GM18517 (cell line): ENCODE measurements around the gene PANX2.

ENCODE experiments used
- ATAC-seq: cut with Tn5 transposase; IDR thresholded peaks from one replicate; pipeline ENCODE4 v1.9.1; 2021; ENCODE audit warnings: mild to moderate bottlenecking, moderate library complexity; ENCODE audit not compliant: unreplicated experiment

The PANX2 gene

DNA sequence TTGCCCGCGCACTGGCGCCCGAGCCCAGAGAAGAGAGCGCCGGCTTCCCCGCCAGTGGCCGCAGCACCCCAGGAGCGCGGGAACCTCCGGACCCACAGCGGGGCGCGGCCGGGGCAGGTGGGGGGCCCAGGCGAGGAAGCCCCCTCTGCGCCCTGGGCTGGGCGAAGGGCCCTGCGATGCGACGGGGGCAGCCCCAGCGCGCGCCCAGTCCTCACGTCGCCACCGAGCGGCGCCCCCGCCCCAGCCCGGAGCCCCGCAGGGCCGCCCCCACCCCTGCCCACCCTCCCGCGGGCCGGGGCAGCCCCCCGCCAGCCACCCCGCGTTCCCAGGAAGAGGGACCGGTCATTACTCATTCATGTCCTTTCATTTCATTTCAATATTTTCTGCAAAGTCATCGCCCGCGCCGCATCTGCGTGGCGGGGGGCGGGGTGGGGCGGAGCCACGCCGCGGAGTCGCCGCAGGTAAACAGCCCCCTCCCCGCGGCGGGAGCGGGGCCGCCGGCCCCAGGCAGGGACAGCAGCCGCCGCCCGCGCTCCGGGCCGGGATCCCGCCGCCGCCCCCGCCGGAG is 673 bp upstream of the PANX2 start:
- ATAC-seq: no peak

DNA sequence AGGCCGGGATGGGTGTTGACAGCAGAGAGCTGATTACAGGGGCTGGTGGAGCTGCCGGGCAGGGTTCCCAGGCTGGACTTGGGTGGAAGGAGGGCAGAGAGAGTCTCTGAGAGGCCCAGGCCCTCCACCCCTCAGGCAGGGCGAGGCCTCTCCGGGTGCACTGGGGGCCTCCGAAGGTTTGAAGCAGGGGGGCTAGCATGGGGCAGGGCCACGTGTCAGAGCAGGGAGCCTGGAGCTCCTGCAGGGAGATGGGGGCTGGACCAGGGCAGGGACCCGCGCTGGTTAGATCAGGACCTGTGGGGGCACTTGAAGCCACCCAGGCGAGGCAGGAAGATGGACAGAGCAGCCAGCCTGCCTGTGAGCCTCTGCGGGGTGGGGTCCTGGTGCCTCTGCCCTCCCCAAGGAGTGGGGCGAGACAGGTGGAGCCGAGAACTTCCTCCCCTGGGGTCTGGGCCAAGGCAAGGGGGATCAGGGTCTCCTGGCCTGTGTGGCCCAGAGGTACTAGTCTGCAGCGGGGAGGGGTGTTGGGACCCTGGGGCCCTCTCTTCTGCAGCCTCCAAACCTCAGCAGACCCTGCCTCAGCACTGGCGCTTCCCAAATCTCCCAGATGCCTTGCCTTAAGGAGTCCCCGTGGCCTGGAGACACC is 911 bp downstream of the PANX2 start:
- ATAC-seq: no peak

DNA sequence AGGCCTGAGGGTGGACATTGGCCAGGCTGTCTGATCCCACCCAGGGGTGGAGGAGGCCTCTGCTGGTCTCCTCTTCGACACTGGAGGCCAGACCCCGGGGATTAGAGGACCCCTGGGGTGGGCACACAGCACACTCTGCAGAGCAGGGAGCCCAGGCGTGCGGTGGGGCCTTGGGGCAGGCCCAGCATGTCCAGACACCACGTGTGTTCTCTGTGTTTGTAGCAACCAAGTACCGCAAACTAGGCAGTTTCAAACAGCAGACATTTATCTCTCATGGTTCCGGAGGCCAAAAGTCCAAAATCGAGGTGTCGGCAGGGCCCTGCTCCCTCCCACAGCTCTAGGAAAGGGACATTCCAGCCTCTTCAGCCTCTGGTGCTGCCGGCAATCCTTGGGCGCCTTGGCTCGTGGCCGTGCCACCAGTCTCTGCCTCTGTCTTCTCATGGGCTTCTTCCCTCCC is 1.5 kb downstream of the PANX2 start:
- ATAC-seq: no peak

DNA sequence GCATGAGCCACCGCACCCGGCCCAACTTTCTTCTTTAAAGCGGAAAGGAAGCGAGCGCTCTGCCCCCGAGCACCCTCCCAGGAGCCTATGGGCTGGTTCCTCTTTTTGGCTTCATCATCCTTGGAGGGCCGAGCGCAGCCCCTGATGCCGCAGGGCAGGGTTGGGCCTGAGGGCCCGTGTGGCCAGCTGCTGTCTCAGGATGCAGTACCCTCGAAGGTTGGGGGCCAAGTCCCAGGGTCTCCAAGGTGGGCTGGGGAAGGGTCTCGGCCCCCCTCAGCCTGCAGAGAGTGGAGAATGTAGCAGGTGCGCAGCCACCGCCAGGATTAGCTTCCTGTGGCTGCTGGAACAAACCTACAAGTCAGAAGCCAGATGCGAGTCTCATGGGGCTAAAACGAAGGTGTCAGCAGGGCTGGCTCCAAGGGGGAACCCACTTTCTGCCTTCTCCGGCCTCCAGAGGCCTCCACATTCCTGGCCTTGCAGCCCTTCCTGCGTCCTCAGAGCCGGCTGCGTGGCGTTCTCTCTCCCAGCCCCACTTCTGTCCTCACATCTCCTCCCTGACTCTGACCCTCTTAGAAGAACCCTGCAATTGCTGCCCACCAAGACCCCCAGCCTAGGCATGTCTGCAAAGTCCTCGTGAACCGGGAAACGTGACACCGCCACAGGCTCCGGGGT is 2.9 kb downstream of the PANX2 start:
- ATAC-seq: no peak

DNA sequence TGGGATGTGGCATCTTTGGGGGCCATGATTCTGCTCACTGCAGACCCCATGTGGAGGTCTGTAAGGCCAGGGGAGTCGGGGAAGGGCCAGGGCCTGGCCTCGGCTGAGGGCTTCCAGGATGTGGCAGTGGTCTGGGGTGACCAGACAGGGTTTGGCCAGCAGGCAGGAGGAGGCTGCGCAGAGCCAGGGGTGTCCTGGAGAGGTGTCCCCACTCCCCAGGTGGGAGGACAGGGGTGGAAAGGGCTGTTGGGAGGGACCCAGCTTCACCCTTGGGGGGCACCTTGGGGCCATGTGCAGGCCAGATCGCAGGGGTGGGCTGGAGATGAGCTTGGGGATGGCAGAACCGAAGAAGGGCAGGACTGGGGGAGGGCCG is 3.4 kb downstream of the PANX2 start:
- ATAC-seq: no peak

DNA sequence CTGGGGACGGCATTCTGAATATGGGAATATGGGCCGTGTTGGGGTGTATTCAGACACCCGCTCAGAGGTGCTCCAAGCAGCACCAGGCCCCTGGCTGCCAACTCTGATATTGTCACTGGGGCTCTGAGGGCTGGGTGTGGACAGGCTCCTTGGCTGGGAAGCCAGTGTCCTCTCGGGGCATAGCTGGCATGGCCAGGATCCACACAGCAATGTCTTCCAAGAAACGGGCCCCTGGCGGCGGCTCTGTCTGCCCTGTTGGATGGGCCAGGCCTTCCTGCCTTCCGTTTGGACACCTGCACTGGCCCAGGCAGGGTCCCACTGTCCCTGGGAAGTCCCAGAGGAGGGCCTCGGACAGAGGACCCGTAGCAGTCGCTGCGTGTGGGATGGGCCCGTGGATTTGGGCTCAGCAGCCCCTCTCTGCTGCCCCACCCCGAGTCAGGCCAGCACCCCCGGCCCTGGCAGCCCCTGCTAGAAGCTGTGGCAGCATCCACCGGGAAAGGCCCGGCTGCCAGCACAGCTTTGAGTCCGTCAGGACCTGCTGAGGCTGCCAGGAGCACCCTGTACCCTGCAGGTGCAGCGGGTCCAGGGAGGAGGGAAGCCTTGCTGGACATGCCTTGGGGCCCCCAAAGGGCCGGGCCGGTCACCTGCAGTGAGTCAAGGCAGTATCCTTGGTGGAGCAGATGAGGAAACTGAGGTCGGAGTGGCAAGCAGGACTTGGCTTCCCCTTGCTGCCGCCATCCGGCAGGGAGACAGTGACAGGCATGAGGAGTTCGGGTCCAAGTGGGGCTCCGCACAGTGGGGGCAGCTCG is 4.1 kb downstream of the PANX2 start:
- no peak for ATAC-seq

DNA sequence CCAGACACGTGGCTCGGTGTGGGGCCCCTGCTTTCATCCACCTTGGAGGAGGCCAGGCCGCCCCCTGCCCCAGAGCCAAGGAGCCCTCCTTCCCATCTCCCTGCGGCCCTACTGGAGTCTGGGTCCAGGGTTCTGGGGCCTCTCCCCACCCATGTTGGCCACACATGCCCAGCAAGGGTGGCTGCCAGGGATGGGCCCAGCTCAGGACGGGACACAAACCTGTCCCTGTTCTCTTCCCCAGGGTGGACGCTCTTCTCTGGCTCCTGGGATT is 4.6 kb downstream of the PANX2 start:
- ATAC-seq: no peak

DNA sequence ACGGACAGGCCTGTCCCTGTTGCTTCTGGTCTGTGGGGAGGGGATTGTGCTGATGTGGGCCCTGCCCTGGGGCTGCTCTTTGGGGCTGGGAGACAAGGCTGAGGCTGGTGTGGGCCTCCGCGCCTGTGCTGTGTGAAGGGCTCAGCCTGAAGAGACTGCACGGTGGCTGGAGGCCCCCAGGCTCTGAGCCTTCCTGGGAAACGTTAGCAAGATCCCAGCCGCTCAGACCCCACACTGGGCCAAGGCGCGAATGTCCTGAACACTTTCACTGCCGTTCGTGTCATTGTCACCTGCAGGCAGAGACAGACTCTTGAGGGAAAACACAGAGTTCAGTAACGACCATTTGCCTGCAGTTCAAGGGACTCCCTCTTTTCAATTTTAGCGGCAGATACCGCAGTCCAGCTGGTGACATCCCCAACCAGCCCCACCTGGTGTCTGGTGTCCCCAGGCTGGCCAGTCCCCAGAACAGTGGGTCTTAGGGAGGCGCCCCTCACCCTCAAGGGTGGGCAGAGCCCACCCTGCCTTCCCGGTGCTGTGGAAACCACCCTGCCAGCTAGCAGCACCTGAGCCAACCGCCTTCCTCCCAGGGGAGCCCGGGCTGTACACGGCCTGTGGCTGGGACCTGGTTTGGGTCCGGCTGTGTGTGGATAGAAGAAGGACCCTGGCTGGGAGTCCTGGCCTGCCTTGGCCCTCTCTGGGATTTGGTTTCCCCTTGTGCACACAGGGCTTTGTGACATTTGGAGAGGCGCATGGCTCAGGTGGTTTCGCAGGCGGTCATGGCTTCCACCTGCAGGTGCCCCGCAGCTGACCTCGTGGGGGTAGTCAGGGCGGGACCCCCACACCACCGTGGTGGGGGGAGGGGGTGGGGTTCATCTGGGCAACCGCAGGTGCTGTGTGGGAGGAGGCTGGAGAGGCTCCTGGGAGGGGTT is 5.7 kb downstream of the PANX2 start:
- ATAC-seq: no peak

DNA sequence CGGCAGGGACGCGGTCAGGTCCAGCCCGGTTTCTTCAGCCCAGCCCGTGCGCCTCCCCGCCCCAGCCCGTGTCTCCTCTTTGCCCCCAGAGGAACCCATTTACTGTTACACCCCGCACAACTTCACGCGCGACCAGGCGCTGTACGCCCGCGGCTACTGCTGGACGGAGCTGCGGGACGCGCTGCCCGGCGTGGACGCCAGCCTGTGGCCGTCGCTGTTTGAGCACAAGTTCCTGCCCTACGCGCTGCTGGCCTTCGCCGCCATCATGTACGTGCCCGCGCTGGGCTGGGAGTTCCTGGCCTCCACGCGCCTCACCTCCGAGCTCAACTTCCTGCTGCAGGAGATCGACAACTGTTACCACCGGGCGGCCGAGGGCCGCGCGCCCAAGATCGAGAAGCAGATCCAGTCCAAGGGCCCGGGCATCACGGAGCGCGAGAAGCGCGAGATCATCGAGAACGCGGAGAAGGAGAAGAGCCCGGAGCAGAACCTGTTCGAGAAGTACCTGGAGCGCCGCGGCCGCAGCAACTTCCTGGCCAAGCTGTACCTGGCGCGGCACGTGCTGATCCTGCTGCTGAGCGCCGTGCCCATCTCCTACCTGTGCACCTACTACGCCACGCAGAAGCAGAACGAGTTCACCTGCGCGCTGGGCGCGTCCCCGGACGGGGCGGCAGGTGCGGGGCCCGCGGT is 6.5 kb downstream of the PANX2 start:
- ATAC-seq: no peak

DNA sequence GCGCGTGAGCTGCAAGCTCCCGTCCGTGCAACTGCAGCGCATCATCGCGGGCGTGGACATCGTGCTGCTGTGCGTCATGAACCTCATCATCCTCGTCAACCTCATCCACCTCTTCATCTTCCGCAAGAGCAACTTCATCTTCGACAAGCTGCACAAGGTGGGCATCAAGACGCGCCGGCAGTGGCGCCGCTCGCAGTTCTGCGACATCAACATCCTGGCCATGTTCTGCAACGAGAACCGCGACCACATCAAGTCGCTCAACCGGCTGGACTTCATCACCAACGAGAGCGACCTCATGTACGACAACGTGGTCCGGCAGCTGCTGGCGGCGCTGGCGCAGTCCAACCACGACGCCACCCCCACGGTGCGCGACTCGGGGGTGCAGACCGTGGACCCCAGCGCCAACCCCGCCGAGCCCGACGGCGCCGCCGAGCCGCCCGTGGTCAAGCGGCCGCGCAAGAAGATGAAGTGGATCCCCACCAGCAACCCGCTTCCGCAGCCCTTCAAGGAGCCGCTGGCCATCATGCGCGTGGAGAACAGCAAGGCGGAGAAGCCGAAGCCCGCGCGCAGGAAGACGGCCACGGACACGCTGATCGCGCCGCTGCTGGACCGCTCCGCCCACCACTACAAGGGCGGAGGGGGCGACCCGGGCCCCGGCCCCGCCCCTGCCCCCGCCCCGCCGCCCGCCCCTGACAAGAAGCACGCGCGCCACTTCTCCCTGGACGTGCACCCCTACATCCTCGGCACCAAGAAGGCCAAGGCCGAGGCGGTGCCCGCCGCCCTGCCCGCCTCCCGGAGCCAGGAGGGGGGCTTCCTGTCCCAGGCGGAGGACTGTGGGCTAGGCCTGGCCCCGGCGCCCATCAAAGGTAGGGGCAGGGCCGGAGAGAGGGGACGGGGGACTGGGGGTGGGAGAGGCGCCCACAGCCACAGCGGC is 7.3 kb downstream of the PANX2 start:
- ATAC-seq: no peak

DNA sequence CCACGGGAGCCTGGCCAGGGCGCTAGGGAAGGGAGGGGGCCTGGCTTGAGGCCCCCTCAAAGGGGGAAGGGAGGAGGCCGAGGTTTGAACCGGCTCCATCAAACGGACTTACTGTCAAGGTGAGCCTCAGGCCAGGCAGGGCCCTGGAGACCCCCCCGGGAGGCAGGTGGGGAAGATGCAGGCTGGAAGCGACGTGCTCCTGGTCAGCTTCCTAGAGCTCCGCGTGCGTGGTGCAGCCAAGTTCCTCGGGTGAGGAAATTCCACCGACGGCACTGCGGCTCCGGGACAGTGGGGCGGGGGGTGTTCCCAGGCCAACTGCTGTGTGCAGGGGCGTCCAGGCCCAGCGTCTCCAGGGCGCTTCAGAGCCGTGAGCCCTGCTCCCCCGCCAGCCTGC is 7.9 kb downstream of the PANX2 start:
- no peak for ATAC-seq

DNA sequence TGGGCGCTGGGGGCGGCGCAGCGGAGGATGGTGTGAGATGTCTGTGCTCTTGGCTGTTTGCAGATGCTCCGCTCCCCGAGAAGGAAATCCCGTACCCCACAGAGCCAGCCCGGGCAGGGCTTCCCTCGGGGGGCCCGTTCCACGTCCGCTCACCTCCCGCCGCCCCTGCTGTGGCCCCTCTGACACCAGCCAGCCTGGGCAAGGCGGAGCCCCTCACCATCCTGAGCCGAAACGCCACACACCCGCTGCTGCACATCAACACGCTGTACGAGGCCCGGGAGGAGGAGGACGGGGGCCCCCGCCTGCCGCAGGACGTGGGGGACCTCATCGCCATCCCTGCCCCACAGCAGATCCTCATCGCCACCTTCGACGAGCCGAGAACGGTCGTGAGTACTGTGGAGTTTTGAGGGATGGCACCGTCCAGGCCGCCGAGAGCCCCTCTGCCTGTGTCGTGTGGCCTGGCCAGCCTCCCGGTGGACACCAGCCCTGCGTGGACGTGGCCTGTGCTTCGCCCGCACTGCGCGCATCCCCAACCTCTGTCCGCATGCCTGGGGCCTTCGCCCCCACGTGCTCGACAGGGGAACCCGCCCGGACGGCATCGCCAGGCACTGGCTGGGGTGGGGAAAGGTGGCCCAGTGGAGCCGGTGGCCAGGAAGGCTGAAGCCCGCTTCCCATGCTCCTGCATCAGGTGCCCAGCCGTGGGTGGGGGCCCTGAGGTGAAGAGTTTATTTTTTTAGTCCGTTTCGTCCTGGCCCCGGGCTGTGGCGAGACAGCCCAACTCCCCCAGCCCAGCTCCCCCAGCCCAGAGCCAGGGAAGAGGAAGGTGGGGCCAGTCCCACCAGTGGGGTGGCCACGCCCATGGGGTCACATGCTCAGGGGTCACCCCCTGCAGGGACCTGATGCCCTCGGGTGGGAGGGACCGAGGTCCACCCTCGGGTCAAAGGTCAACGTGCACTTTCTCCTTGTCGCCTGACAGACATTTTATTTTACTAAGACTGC is 8.6 kb downstream of the PANX2 start:
- no peak for ATAC-seq

DNA sequence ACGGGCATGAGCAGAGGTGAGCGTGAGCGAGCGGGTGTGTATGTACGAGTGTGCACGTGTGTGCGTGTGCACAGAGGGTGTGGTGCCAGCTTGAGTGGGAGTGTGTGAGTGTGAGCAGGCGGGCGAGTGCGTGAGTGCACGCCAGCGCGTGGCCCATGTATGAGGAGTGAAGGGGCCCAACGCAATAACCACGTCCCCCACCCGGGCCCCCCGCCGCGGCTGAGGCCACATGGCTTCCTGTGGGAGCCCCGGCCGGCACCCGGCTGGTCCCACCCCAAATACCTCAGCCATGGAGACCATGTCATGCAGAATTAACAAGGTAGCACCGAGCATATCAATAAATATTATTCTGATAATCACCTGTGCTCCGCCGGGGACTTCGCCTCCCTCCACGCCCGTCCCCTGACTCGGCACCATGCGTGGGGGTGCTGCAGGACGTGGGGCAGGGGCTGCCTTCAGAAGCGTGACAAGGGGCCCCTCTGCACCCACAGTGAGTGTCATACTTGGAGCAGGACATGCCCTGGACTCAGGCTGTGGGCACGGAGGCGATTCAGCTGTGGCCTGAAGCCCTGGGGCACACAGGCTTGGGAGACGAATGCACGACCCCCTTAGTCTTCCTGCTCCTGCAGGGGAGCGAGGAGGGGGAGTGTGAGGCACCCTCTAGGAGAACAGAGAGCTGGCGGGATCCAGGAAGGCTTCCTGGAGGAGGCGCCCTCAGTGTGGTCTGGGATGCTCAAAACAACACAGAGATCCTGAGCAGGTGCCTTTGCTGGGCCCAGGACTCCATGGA is 9.6 kb downstream of the PANX2 start:
- ATAC-seq: no peak

DNA sequence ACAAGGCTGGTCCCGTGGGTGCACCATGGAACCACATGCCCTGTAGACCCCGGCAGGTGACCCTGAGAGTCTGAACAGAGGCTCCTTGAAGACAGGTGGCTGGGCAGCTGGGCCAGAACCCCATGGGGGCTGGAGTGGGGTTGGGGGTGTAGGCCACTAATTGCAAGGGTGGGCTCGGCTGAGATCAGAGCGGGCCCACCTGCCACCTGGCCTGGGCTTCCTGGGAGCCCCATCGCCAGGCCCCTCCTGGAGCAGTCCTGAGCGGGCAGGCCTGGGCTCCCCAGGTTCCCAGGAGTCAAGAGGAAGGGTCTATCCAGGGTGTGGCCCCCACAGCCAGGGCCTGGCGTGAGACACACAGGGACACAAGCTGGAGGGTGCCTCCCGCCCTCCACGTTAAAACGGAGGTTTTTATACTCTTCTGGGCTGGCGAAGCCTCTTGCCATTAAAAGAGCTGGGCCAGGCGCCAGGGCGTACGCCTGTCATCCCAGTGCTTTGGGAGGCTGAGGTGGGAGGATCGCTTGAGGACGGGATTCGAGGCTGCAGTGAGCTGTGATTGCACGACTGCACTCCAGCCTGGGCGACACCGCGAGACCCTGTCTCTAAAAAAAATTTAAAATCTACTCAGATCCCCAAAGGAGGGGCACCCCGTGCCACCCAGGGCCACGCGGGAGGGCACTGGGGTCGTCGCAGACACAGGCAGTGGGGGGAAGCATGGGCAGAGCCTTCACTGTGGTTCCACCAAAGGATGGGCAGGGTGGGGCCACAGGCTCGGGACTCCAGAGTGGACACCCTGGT is 10.4 kb downstream of the PANX2 start:
- no peak for ATAC-seq

DNA sequence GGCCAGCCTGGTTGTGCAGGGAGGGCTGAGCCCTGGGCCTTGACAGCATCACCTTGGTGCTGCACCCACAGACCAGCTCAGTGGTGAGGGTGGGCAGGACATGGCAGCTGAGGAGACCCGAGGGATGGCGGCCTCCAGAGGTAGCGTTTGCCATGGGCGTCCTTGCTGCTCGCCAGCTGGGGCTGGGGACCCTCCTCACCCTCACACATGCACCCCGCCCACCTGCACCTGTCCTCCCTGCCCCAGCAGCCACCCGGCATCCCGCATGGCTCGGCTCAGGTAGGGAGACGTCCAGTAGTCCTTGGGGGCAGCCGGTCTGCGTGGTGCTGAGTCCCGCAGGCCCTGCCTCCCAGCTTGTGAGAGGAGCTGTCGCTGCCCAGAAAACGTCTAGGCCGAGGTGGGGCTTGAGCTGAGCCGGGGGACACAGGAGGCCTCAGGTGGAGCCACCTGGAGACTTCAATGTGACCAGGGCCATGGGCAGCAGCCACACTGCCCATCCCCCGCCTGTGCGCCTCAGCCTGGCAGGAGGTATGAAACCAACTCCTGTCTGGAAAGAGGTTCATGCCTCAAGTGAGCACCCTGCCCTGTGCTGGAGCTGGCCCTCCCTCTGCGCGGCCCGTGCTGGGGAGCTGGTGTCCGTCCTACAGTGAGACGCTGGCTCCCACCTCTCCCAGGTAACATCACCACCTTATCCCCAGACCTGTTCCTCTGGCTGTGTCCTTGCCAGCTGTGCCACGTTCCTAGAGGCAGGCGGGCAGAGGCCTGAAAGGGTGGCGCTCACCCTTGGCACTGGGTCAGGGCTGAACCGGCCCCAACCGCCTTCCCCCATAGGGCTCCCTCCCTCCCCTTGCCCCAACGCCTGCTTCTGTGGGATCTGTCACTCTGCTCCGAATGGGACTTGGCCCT is 11.9 kb downstream of the PANX2 start:
- ATAC-seq: no peak
